ENCODE results near the gene FGF14. TPM values are rescaled to one million over a fixed set of nuclear protein-coding genes. Genes with fewer than 3 reads are reported as not detected.

The FGF14 gene
- total and polyA plus RNA-seq, 2 experiments from 2014 or later = 0.03 TPM; not detected in 1

DNA sequence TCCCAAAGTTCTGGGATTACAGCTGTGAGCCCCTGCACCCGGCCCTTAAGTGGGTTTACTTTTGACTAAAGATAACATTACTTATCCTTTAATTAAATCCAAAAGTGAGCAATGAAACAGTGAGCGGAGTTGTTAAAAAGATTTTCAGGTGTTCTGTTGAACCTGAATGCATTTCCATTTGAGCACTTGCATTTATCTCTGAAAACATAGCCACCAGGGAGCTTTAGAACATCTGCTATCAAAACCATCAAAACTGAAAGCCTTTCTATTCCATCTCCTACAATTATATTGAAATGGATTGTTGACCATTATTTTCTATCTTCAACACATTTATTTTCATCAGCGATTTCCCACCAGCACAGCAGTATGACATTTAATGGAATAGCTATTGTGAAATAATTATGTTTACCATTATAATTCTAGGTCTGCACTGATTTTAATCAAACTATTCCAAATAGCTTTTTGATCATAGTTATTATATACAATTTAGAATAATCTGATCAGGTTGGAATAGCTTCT lies 269.0 kb downstream of the FGF14 start (continued):
- TF ChIP-seq, protein P1, sequence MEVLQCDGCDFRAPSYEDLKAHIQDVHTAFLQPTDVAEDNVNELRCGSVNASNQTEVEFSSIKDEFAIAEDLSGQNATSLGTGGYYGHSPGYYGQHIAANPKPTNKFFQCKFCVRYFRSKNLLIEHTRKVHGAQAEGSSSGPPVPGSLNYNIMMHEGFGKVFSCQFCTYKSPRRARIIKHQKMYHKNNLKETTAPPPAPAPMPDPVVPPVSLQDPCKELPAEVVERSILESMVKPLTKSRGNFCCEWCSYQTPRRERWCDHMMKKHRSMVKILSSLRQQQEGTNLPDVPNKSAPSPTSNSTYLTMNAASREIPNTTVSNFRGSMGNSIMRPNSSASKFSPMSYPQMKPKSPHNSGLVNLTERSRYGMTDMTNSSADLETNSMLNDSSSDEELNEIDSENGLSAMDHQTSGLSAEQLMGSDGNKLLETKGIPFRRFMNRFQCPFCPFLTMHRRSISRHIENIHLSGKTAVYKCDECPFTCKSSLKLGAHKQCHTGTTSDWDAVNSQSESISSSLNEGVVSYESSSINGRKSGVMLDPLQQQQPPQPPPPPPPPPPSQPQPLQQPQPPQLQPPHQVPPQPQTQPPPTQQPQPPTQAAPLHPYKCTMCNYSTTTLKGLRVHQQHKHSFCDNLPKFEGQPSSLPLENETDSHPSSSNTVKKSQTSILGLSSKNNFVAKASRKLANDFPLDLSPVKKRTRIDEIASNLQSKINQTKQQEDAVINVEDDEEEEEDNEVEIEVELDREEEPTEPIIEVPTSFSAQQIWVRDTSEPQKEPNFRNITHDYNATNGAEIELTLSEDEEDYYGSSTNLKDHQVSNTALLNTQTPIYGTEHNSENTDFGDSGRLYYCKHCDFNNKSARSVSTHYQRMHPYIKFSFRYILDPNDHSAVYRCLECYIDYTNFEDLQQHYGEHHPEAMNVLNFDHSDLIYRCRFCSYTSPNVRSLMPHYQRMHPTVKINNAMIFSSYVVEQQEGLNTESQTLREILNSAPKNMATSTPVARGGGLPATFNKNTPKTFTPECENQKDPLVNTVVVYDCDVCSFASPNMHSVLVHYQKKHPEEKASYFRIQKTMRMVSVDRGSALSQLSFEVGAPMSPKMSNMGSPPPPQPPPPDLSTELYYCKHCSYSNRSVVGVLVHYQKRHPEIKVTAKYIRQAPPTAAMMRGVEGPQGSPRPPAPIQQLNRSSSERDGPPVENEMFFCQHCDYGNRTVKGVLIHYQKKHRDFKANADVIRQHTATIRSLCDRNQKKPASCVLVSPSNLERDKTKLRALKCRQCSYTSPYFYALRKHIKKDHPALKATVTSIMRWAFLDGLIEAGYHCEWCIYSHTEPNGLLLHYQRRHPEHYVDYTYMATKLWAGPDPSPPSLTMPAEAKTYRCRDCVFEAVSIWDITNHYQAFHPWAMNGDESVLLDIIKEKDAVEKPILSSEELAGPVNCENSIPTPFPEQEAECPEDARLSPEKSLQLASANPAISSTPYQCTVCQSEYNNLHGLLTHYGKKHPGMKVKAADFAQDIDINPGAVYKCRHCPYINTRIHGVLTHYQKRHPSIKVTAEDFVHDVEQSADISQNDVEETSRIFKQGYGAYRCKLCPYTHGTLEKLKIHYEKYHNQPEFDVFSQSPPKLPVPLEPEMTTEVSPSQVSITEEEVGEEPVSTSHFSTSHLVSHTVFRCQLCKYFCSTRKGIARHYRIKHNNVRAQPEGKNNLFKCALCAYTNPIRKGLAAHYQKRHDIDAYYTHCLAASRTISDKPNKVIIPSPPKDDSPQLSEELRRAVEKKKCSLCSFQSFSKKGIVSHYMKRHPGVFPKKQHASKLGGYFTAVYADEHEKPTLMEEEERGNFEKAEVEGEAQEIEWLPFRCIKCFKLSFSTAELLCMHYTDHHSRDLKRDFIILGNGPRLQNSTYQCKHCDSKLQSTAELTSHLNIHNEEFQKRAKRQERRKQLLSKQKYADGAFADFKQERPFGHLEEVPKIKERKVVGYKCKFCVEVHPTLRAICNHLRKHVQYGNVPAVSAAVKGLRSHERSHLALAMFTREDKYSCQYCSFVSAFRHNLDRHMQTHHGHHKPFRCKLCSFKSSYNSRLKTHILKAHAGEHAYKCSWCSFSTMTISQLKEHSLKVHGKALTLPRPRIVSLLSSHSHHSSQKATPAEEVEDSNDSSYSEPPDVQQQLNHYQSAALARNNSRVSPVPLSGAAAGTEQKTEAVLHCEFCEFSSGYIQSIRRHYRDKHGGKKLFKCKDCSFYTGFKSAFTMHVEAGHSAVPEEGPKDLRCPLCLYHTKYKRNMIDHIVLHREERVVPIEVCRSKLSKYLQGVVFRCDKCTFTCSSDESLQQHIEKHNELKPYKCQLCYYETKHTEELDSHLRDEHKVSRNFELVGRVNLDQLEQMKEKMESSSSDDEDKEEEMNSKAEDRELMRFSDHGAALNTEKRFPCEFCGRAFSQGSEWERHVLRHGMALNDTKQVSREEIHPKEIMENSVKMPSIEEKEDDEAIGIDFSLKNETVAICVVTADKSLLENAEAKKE (CRISPR knock-in tag; IDR thresholded peaks at IDR 0.05) = no peak
- TF ChIP-seq POLR2AphosphoS5 (IDR thresholded peaks at IDR 0.05; ENCODE audit: low read depth) (no peak), NANOG (IDR thresholded peaks at IDR 0.05; ENCODE audit: borderline replicate concordance) (no peak), CREB1 (CRISPR knock-in tag; IDR thresholded peaks at IDR 0.05; ENCODE audit: low read depth) (no peak), JUNB (IDR thresholded peaks at IDR 0.05; ENCODE audit: unreplicated experiment) (no peak), ZNF331 (CRISPR knock-in tag; IDR thresholded peaks at IDR 0.05; ENCODE audit: low read depth) (no peak), EZH2 (IDR thresholded peaks at IDR 0.05; ENCODE audit: low read depth, unreplicated experiment) (no peak)
- TF ChIP-seq, protein P2, sequence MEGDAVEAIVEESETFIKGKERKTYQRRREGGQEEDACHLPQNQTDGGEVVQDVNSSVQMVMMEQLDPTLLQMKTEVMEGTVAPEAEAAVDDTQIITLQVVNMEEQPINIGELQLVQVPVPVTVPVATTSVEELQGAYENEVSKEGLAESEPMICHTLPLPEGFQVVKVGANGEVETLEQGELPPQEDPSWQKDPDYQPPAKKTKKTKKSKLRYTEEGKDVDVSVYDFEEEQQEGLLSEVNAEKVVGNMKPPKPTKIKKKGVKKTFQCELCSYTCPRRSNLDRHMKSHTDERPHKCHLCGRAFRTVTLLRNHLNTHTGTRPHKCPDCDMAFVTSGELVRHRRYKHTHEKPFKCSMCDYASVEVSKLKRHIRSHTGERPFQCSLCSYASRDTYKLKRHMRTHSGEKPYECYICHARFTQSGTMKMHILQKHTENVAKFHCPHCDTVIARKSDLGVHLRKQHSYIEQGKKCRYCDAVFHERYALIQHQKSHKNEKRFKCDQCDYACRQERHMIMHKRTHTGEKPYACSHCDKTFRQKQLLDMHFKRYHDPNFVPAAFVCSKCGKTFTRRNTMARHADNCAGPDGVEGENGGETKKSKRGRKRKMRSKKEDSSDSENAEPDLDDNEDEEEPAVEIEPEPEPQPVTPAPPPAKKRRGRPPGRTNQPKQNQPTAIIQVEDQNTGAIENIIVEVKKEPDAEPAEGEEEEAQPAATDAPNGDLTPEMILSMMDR (conservative IDR thresholded peaks at IDR 0.05; ENCODE audit: low read depth in 2 of 2) = no peak
- TF ChIP-seq, protein P3, sequence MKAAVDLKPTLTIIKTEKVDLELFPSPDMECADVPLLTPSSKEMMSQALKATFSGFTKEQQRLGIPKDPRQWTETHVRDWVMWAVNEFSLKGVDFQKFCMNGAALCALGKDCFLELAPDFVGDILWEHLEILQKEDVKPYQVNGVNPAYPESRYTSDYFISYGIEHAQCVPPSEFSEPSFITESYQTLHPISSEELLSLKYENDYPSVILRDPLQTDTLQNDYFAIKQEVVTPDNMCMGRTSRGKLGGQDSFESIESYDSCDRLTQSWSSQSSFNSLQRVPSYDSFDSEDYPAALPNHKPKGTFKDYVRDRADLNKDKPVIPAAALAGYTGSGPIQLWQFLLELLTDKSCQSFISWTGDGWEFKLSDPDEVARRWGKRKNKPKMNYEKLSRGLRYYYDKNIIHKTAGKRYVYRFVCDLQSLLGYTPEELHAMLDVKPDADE (IDR thresholded peaks at IDR 0.05) = no peak

Data from GM23338 (cell line).